PC-9 (cell line): ENCODE results near the gene SORBS2.

Experiments used
- EZH2 ChIP-seq: fragments of 200-600 bp; sonication (generic); IDR thresholded peaks from 2 replicates; pipeline ENCODE4 v1.8.0; 2017; ENCODE audit warnings: antibody characterized with exemption, low read depth
- TF ChIP-seq, protein P1 (sequence below): fragments of 200-600 bp; sonication (generic); conservative IDR thresholded peaks from 2 replicates; pipeline ENCODE4 v1.6.1; 2017; ENCODE audit warnings: mixed run types, antibody characterized with exemption, mild to moderate bottlenecking, moderate library complexity

DNA sequence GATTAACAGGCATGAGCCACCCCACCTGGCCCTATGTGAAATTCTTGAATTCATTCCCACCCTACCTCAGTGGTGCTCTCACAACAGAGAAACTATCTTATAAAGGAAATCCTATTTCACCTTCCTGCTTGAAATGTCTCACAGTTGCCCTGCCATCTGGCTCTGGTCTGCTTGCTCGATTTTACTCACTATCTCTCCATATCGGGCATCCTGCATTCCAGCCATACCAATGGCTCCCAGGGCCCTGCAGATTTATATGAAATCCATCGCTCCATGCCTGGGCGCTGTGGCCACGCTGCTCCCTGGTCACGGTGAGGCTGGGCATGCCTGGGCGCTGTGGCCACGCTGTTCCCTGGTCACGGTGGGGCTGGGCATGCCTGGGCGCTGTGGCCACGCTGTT is 15.8 kb downstream of the SORBS2 start:
- TF ChIP-seq, protein P1, sequence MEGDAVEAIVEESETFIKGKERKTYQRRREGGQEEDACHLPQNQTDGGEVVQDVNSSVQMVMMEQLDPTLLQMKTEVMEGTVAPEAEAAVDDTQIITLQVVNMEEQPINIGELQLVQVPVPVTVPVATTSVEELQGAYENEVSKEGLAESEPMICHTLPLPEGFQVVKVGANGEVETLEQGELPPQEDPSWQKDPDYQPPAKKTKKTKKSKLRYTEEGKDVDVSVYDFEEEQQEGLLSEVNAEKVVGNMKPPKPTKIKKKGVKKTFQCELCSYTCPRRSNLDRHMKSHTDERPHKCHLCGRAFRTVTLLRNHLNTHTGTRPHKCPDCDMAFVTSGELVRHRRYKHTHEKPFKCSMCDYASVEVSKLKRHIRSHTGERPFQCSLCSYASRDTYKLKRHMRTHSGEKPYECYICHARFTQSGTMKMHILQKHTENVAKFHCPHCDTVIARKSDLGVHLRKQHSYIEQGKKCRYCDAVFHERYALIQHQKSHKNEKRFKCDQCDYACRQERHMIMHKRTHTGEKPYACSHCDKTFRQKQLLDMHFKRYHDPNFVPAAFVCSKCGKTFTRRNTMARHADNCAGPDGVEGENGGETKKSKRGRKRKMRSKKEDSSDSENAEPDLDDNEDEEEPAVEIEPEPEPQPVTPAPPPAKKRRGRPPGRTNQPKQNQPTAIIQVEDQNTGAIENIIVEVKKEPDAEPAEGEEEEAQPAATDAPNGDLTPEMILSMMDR: no peak
- TF ChIP-seq EZH2: no peak
